A549 (cell line): Measurements from ENCODE around the gene MYEF2.

Experiments
- CTCF ChIP-seq: fragments of >200 bp; sonication (Bioruptor Twin); formaldehyde crosslinking; IDR thresholded peaks from 3 replicates; pipeline ENCODE4 v1.5.1; 2016
- ELK1 ChIP-seq: fragments of 150-350 bp; IDR thresholded peaks from 2 replicates; pipeline ENCODE4 v1.6.1; 2014; ENCODE audit warnings: low read depth, mild to moderate bottlenecking, low read length
- POLR2A ChIP-seq: IDR thresholded peaks from 2 replicates; pipeline ENCODE4 v1.6.1; 2012; ENCODE audit warnings: mild to moderate bottlenecking, low read length
- POLR2AphosphoS2 ChIP-seq: conservative IDR thresholded peaks from 2 replicates; pipeline ENCODE4 v1.6.1; 2012; ENCODE audit warnings: low read length, improper control_type of control experiment, inconsistent platforms

DNA sequence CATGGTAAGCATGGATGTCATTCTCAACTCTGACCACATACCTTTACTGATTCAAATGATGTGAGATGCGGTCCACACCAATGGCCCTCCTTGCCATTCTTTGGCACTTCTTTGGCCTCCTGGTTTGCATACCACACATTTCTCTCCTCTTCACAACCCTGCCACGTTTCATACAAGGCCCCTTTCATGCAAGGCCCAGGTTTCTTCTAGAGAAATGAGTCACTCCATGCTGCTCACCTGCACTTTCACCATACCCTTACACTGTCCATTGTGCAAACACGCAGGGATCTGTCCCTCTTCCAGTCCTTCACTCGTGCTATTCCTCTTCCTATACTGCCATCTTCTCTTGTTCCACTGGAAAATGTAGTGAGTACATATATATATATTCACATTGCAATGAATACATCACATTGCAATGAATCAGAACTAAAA lies 81.7 kb downstream of the MYEF2 start:
- TF ChIP-seq POLR2A (no peak), CTCF (no peak), ELK1 (no peak), POLR2AphosphoS2 (no peak)
